PFSK-1 (cell line): ENCODE results near the gene EMX2.

Source experiments
- POLR2AphosphoS5 ChIP-seq: IDR thresholded peaks from 2 replicates; pipeline ENCODE4 v1.6.1; 2012; ENCODE audit warnings: low read depth, mild to moderate bottlenecking, control low read depth, low read length, moderate library complexity
- SIN3A ChIP-seq: IDR thresholded peaks from 2 replicates; pipeline ENCODE4 v1.6.1; 2012; ENCODE audit warnings: mild to moderate bottlenecking, low read length, moderate library complexity, borderline replicate concordance; ENCODE audit not compliant: insufficient read depth
- TF ChIP-seq, protein P1 (sequence below), 2 experiments: IDR thresholded peaks; 2 replicates each; pipeline versions ENCODE4 v1.6.1 to v1.8.0; 2011 to 2012; ENCODE audit warnings: low read depth in 2 of 2, low read length in 2 of 2, control low read depth in 1 of 2, inconsistent platforms in 1 of 2, mild to moderate bottlenecking in 1 of 2, moderate library complexity in 1 of 2; ENCODE audit not compliant: insufficient read depth in 1 of 2

DNA sequence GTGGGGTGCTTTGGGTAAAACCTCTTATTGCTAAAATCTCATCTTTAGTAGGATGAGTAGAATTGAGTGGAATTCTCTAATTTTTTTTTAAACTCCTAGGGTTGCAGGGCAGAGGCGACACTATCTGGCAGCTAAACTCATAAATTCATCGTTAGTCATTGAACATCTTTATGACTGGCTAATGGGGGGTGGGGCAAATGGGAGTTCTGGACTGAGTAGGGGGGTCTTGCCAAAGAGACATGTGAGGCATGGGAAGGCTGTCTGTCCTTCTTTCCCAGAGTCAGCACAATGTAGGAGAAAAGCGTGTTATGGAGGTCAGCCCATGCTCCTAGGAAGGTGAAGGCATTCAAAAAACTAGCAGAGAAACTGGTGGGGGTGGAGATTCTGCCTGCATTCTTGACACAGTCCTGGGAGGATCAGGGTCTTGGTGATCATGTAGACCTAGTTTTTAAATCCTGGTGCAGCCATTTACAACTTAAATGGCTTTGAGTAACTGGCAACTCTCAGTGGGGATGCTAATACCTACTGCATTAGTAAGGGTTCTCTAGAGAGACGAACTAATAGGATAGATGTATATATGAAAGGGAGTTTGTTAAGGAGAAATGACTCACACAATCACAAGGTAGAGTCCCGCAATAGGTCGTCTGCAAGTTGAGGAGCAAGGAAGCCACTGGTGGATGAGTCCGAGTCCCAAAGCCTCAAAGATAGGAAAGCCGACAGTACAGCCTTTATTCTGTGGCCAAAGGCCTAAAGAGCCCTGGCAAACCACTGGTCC, 47.7 kb downstream of the EMX2 start:
- TF ChIP-seq, protein P1, sequence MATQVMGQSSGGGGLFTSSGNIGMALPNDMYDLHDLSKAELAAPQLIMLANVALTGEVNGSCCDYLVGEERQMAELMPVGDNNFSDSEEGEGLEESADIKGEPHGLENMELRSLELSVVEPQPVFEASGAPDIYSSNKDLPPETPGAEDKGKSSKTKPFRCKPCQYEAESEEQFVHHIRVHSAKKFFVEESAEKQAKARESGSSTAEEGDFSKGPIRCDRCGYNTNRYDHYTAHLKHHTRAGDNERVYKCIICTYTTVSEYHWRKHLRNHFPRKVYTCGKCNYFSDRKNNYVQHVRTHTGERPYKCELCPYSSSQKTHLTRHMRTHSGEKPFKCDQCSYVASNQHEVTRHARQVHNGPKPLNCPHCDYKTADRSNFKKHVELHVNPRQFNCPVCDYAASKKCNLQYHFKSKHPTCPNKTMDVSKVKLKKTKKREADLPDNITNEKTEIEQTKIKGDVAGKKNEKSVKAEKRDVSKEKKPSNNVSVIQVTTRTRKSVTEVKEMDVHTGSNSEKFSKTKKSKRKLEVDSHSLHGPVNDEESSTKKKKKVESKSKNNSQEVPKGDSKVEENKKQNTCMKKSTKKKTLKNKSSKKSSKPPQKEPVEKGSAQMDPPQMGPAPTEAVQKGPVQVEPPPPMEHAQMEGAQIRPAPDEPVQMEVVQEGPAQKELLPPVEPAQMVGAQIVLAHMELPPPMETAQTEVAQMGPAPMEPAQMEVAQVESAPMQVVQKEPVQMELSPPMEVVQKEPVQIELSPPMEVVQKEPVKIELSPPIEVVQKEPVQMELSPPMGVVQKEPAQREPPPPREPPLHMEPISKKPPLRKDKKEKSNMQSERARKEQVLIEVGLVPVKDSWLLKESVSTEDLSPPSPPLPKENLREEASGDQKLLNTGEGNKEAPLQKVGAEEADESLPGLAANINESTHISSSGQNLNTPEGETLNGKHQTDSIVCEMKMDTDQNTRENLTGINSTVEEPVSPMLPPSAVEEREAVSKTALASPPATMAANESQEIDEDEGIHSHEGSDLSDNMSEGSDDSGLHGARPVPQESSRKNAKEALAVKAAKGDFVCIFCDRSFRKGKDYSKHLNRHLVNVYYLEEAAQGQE (IDR thresholded peaks at IDR 0.05; ENCODE audit: insufficient read depth in 1 of 2, low read depth in 2 of 2, low read length in 2 of 2), result no peak
- no peak for TF ChIP-seq POLR2AphosphoS5
- no peak for TF ChIP-seq SIN3A
